ENCODE results near the gene EVI5L.
A peak's percentile ranks its signal among the peaks of the same experiment; 100 is the strongest.
"Not testable (repeated sequence)": the region's sequence is repeated elsewhere in the genome, so short reads cannot be mapped to it uniquely, and the experiment has no call there.

The EVI5L gene

DNA sequence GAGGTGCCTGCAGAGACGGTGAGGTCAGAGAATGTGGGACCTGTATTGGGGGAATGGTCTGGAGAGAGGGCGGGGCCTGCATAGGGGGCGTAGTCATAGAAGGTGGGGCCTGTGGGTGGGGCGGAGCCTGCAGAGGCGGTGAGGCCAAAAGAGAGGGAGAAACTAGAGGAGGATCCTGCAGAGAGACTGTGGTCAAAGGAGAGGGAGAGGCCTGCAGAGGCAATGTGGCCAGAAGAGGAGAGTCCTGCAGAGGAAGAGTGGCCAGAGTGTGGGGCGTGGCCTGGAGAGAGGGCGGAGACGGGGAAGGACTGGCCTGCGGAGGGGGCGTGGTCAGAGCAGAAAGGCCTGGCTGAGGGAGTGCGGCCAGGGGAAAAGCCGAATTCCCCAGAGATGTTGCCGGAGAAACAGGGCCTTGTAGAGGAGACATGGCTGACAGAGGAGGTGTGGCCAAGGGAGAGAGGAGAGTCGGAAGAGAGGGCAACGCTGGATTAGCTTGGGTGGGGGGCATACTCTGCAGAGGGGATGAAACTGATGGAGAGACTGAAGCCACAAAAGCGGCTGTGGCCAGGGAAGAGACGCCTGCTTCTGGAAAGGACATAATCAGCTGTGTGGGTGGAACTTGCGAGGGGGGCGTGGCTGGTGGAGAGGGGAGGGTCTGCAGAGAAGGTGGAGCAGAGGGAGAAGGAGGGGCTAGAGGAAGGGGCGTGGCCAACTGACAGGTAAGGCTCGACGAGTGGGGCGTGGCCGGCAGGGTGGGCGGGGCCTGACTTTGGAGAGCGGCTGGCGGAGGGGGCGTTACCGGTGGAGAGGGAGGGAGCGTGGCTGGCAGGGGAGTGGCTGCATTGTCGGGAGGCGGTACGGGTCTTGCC lies 41.7 kb downstream of the EVI5L start:
- peak; percentile 74 for DNase-seq (ENCODE audit: low read depth, low spot score)

DNA sequence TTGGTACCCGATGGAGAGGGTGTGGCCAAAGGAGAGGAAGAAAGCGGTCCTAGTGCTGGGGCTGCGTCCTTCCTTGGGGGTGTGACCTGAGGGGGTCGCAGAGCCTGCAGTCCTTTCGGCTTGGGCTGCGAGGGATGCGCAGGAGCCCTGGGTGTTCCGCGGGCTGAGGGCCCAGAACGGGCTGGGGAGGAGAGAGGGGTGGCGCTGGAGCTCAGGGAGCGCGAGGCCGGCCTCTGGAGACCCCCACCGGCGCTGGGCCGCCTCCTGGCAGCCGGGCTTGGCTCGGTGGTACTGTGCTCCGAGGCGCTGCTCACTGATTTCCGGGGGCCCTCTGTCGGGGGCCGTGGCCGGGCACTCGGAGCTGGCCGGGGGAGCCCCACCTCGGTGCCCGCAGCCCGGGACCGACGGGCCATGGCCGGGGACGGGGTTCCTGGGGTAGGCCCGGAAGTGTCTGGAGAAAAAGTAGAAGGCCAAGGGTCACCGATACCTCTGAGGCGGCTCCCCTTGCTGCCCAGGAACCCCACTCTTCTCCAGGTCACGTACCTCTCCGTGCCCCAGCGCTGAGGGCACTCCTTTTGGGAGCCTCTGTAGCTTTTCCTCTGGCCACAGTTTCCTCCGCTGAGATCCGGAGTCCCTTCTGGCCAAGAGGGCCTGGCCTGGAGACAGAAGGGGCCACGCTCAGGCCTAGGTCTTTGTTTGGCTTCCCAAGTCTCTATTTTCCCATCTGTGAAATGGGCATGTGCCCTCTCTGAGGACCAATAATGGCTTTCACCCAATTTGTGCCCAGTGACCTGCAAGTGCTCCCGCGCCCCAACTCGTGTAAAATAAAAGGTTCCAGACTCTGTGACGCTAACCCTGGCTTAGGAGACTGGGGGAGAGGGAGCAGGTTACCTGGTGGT lies 42.5 kb downstream of the EVI5L start:
- no peak for DNase-seq (ENCODE audit: low read depth, low spot score)

DNA sequence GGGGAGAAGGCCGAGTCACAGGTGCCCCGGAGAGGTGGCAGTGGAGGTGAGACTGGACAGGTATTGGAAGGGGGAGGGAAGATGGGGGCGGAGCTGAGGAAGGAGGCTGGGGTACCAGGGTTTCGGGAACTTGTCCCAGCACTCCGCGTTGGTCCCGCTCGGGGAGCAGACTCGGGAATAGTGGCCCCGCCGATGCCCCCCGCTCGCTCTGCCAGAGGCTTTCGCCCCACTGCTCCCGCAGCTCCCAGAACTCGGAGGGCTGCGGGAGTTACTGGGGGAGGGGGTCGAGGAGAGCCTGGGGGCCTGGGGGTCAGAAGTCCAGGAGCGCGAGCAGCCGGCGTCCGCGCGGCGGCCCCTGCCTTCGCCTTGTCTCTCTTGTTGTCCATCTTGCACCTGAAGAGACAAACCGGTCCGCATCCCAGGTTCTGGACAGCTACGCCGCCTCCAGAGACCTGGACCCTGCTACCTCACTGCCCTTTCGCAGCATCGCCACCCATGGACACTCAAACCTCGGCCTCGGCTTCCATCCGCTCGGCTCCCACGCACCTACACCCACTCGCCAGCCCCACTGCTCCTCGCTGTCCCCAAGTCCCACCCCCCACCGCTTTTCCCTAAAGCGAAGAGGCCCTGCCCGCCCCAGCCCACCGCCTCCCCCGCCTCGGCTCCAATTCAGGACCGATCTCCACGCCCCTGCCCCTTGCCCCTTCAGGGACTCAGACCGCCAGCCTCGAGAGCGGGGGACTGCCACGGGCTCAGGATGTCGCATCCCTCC lies 43.5 kb downstream of the EVI5L start:
- no peak for DNase-seq (ENCODE audit: low read depth, low spot score)

DNA sequence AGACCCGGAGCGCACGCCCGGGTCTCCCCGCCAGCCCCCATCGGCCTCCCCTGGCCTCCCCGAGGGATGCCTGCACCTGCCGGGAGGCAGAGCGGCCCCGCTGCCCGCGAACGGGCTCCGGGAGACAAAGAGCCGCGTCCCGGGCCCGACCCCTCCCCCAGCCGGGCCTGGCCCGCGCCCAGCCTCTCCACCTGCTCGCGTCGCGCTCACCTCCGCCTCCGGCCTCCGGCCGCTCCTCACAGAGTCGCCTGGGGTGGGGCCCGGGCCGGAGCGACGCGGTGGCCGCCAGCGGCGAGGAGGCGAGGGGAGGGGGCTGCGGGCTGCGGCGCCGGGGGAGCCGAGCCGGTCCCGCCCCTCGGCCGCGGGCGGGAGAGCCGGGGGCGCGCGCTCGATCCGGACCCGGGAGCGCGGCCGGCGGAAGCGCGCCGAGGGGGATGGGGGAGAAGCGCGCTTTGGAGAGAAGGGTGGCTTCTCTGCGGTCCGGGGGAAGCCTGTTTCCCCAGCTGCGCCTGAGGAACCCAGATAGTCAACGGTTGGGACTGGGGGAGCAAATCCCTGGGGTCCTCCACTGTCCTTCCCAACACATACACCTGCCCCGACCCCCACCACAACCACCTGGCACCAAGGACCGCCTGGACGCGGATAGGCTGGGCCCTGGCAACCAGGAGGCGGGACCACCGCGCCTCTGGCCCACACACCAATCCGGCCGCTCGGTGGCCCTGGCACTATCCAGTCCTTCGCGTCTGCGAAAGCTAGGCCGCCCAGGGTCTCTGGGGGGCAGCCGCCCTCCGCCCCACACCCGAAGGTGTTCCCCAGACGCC lies 44.3 kb downstream of the EVI5L start, which contains the start of gene PRR36:
TSS of gene PRR36 (minus strand) at position 315 of the 821 bp plus-strand sequence. CDS start 701 bp downstream, outside the sequence.
- DNase-seq (ENCODE audit: low read depth, low spot score), result no peak

DNA sequence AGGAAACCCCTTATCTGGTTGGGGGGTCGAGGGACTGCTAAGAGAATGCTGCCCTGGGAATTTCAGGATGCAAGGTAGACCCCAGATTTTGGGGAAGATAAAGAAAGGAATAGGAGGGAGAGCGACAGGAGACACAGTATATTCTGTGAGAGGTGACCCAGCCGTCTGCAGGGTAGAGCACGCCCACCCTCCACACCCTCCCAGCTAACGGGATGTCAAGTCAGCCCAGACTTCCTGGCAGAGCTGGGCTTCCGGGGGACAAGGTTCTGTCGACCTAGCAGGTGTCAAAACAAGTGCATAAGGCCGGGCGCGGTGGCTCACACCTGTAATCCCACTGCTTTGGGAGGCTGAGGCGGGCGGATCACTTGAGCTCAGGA lies 44.9 kb downstream of the EVI5L start:
- DNase-seq (ENCODE audit: low read depth, low spot score), result no peak

- DNase-seq (ENCODE audit: low read depth, low spot score), result no peak
Measured at GRCh38 chr19:7877249-7877836, 47.3 kb downstream of the EVI5L start.

DNA sequence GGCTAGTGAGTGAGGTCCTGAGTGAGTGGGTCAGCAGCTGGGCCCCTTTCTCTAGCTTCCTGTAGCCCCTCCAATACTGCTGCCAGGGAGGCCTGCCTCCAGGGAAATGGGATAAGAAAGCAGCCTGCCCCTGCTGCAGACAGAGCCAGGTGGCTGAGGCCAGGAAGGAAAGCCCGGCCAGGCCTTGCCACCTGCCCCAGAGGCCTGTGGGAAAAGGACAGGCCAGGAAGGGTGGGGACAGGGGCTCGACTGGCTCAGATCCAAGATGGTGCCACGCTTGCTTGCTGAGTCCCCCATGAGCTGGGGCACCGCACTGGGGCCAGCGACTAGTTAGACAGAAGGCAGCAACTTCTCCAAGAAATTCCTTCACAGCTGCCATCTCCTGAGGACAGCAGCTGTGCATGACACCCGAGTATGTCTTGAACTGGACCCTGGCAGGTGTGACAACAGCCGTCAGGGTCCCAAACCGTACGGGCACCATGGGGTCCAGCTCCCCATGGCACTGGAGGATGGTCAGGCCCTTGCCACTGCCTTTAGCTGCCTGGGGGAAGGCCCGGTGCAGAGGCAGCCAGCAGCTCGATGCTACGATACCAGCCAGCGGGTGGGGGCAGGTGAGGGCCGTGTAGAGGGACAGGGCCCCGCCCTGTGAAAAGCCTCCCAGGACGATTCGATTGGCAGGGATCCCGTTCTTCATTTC lies 49.2 kb downstream of the EVI5L start:
- no peak for DNase-seq (ENCODE audit: low read depth, low spot score)

DNA sequence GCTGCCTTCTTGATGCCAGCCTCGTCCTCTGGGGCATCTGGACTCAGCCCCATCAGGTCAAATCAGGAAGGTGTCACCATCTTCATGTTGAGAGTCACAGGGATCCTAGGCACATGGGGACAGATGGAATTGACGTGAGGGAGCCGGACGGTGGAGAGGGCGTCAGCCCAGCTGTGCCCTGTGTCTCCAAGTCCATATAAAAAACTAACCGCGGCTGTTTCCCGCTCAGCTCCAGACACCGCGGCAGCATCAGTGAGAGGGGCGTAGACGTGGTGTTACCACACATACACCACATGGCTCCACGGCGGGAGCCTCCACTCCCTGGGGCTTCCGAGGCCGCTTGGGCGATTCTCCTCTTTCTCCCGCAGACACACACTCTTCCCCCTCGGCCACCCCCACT lies 49.8 kb downstream of the EVI5L start:
- no peak for DNase-seq (ENCODE audit: low read depth, low spot score)

DNA sequence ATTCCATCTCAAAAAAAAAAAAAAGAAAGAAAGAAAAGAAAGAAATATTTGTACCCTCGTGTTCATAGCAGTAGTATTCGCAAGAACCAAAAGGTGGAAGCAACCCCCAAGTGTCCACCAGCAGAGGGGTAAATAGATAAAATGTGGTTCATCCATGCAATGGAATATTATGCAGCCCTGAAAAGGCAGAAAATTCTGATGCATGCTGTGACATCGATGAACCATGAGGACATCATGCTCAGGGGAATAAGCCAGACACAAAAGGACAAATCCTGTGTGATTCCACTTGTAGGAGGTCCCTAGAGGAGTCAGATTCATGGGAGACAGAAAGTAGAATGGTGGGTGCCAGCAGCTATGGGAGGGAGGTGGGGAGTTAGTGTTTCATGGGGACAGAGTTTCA lies 51.9 kb downstream of the EVI5L start:
- DNase-seq (ENCODE audit: low read depth, low spot score), result no peak

DNA sequence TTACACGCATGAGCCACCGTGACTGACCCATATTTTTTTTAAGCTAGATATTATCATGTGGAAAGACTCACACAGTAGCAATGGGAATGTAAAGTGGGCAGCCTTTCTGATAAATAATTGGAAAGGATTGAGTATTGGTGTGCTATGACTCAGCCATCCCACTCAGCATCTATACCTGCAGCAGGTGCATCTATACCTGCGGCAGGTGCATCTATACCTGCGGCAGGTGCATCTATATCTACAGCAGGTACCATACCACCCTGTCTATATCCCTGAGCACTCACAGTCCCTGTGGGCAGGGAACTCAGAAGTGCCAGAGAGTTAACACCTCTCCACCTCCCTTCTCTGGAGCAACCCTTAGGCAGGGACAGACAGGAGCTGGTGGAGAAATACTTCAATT lies 53.1 kb downstream of the EVI5L start:
- no peak for DNase-seq (ENCODE audit: low read depth, low spot score)

DNA sequence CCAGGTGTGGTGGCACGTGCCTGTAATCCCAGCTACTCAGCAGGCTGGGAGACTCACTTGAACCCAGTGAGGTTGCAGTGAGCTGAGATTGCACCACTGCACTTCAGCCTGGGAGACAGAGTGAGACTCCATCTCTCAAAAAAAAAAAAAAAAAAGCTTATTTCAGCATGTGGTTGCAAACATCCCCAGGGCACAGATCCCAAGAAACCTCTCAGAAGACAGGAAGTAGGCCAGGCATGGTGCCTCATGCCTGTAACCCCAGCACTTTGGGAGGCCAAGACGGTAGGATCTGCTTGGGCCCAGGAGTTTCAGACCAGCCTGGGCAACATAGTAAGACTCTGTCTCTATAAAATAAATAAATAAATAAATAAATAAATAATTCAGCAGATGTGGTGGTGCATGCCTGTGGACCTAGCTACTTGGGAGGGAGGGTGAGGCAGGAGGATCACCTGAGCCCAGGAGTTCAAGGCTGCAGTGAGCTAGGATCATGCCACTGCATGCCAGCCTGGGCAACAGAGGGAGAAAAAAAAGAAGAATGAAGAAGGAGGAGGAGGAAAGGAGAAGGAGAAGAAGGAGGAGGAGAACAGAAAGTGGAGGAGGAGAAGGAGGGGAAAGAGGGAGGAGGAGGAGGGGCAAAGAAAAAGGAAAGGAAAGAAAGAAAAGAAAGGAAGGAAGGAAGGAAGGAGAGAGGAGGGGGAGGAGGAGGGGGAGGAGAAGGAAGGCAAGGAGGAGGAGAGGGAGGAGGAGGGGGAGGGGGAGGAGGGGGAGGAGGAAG lies 54.0 kb downstream of the EVI5L start:
- DNase-seq (ENCODE audit: low read depth, low spot score), result no peak

- no peak for DNase-seq (ENCODE audit: low read depth, low spot score)
Measured at GRCh38 chr19:7885818-7886217, 55.8 kb downstream of the EVI5L start.

DNA sequence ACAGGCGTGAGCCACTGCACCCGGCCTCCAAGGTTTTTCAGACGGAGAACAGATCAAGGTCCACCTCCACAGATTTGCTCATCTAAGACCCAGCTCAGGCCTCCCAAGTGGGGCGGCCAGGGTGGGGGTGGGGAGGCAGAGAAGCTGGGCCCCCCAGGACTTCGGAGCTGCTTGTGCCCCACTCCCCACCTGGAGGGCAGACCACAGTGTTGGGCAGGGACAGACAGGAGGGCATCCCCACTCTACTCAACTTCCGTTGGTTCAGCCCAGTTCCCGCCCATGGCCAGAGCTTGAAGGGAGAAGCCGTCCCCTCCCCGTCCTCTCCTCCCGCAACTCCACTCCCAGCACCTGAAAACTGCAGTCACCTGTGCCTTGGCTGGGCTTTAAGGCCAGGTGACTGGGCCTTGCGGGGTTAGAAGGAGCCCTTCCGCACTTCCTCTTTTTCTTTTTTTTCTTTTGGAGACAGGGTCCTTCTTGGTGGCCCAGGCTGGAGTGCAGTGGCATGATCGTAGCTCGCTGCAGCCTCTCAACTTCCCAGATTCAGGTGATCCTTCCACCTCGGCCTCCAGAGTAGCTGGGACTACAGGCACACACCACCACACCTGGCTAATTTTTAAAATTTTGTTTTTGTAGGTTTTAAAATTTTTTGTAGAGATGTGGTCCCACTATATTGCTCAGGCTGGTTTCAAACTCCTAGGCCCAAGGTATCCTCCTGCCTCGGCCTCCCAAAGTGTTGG lies 57.6 kb downstream of the EVI5L start:
- no peak for DNase-seq (ENCODE audit: low read depth, low spot score)

DNA sequence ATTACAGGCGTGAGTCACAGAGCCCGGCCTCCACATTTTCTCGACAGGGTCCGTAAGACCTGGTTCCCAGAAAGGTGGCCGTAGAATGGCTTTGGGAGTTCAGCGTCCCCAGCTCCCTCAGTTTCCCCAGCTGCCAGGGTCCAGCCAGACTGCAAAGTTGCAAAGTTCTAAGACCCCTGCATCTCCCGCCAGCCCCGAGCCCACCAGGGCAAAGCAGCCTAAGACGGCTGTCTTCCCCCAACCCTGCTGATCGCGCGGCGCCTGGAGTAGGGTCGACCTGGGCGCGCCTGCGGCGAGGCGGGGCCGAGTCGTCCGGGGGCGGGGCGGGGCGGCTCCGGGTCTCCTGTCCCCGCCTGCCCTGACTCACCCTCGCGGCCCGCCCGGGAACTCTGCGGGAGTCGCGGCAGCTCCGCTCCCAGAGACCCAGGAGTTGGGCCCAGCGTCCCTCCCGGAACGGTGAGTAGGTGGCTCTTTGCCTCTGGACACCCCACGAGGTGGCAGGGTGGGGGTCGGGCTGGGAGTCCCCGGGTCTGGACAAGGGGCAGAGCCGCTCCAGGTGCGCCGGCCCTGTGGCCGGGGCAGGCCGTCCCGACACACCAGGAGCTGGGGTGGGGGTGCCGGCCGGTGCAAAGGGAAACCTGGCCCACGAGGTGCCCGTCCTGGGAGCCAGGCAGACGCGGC lies 58.3 kb downstream of the EVI5L start, which contains the start of gene LRRC8E:
TSS of gene LRRC8E (plus strand) at position 366 of the 681 bp plus-strand sequence. CDS start 7,094 bp downstream, outside the sequence.
- DNase-seq (ENCODE audit: low read depth, low spot score), result no peak

- no peak for DNase-seq (ENCODE audit: low read depth, low spot score)
Measured at GRCh38 chr19:7888826-7889217, 58.8 kb downstream of the EVI5L start.

DNA sequence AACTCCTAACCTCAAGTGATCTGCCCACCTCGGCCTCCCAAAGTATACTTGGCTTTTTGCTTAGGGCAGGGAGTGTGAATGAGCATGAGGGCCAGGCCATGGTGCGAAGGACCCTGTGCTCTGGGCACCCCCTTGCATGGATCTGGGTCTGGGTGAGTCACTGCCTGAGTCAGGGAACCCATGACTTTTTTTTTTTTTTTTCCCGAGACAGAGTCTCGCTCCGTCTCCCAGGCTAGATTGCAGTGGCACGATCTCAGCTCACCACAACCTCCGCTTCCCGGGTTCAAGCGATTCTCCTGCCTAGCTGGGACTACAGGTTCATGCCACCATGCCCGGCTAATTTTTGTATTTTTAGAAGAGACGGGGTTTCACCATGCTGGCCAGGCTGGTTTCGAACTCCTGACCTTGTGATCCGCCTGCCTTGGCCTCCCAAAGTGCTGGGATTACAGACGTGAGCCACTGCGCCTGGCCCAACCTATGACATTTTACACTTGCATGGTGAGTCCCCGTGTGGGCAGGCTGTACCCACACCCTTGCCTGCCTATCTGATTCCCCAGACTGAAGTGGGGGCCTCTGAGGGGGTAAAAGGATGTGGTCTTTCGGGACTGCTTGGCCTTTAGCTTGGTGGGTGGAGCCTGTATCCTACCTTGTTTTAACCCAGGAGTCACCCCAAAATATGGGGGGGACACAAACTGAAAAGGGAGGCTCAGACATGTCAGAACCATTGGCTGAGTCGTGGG lies 63.5 kb downstream of the EVI5L start:
- not testable (repeated sequence) for DNase-seq (ENCODE audit: low read depth, low spot score)
